ENCODE measurements around the gene LANCL3.
"Not testable (repeated sequence)": the region's sequence is repeated elsewhere in the genome, so short reads cannot be mapped to it uniquely, and the experiment has no call there.

The LANCL3 gene

DNA sequence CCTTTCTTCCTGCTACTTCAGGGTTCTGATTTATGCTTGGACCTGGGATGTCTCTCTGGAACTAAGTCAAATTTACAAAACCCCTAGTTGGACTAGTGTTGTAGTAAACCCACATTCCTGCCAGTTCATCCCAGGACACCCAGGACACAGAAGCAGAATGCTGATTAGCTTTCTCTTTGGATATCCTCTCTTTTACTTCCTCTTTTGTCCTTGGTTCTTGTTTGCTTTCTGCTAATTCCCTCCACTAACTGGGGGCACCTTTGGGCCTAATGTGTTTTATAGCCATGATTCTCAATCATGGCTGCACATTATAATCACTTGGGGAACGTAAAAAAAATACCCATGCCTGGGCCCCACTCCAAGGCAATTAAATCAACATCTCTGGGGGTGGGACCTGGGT lies 42.5 kb downstream of the LANCL3 start:
- DNase-seq (ENCODE audit: low read depth in 2 of 3, low spot score in 2 of 3): no peak

GRCh38 chrX:37627602-37628001 lies 56.1 kb downstream of the LANCL3 start:
- DNase-seq (ENCODE audit: low read depth in 2 of 3, low spot score in 2 of 3): no peak

- DNase-seq (ENCODE audit: low read depth in 2 of 3, low spot score in 2 of 3): no peak
These were observed 66.6 kb downstream of the LANCL3 start for GRCh38 chrX:37638047-37638446.

- no peak for DNase-seq (ENCODE audit: low read depth in 2 of 3, low spot score in 2 of 3)
These were observed 68.7 kb downstream of the LANCL3 start for GRCh38 chrX:37640142-37640541.

DNA sequence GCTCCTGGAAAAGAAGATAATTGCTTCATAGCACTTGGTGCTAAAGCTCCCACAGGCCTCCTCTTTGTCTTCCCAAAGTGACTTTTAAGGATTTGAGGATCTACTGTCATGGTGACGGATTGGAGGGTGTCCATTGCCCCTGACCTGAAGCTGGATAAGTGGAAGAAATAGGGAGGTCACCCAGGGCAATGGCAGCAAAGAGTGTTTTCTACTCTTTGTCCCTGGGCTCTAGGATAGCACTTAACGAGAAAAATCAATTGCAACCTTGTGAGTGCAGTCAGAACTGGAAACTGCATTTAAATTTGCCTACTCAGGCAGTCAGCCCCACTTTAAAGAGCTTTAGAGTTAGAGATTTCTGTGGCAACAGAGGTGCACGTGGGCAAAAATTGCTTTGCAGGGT lies 70.4 kb downstream of the LANCL3 start:
- no peak for DNase-seq (ENCODE audit: low read depth in 2 of 3, low spot score in 2 of 3)

GRCh38 chrX:37644381-37645305 lies 73.2 kb downstream of the LANCL3 start:
- no peak for DNase-seq (ENCODE audit: low read depth in 2 of 3, low spot score in 2 of 3)

GRCh38 chrX:37646254-37646653 lies 74.8 kb downstream of the LANCL3 start:
- DNase-seq (ENCODE audit: low read depth in 2 of 3, low spot score in 2 of 3): no peak

DNA sequence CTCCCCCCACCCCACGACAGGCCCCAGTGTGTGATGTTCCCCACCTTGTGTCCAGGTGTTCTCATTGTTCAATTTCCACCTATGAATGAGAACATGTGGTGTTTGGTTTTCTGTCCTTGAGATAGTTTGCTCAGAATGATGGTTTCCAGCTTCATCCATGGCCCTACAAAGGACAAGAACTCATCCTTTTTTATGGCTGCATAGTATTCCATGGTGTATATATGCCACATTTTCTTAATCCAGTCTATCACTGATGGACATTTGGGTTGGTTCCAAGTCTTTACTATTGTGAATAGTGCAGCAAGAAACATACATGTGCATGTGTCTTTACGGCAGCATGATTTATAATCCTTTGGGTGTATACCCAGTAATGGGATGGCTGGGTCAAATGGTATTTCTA lies 79.4 kb downstream of the LANCL3 start:
- DNase-seq (ENCODE audit: low read depth in 2 of 3, low spot score in 2 of 3): not testable (repeated sequence)

GRCh38 chrX:37651921-37652452 lies 80.5 kb downstream of the LANCL3 start:
- DNase-seq (ENCODE audit: low read depth in 2 of 3, low spot score in 2 of 3): no peak

DNA sequence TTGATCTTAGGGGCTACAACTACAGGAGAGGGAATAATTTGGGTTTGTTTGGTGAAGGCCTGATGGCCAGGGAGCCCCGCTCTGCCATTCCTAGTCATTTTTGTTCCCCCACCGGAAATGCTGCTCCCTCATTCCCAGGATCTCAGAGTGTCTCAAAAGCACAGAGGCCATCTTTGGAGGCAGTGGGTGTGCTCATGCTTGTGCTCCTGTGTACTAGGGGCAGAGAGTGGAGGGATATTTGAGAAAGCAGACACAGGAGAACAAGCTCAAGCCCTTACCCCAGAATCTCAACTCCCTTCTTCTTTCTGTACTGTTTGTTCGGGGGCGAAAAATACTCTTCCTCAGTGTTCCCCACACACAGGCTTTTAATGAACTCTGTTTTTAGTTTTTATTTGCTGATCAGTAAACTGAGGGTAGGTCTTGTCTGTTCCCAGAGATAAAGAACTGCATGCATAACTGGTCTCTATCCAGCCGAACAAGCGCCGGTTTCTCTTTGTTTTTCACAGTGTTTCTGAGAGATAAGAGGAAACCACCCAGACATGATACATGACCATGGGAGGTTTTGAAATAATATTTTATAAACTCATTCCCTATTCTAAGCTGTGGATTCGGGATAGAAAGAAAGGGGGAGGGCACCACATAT lies 81.2 kb downstream of the LANCL3 start:
- no peak for DNase-seq (ENCODE audit: low read depth in 2 of 3, low spot score in 2 of 3)

DNA sequence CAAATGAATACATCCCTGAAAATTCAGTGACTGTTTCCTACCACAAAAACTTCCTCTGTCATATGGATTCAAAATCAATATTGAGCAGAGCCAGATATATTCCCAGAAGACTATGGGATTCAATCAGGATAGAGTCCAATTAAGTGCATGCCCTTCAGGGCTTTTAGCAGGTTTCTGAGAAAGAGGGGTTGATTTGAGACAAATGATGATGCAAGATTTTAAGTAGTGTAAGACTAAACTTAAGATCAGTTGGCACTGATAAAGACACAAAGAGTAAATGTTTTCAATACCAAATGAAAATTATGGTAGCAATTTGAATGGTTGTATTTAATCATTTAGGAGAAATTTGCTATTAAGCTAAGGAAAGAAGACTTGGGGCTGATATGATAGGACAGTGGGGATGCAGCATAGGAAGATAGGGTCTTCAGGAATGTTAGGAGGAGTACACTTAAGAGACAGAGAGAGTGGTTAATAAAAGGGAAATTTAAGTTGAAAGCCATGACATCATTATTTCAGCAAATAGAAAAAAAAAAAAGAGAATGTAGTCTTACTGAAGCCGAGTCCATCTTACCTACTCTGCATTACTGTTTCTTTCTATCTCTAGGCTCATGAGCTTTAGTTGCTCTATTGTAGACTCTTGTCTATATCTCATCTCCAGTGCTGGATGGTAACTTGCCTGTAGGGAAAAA lies 82.1 kb downstream of the LANCL3 start:
- no peak for DNase-seq (ENCODE audit: low read depth in 2 of 3, low spot score in 2 of 3)

GRCh38 chrX:37658343-37659030 lies 87.0 kb downstream of the LANCL3 start:
- DNase-seq (ENCODE audit: low read depth in 2 of 3, low spot score in 2 of 3): no peak

DNA sequence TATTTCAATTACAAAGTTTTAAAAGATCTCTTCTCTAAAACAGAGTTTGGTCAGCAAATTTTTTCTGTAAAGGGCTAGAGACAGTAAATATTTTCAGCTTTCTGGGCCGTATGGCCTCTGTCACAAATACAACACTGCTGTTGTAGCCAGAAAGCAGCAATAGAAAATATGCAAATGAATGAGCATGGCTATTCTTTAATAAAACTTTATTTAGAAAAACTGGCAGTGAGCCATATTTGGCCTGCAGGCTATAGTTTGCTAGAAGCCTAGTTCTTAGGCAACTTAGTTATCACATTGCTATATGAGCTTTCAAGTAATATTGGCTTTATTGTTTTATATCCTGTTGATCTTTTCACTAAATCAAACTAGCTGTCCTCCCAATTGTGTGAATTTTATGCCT lies 87.6 kb downstream of the LANCL3 start:
- DNase-seq (ENCODE audit: low read depth in 2 of 3, low spot score in 2 of 3): no peak

GRCh38 chrX:37662181-37662580 lies 90.7 kb downstream of the LANCL3 start:
- DNase-seq (ENCODE audit: low read depth in 2 of 3, low spot score in 2 of 3): no peak

DNA sequence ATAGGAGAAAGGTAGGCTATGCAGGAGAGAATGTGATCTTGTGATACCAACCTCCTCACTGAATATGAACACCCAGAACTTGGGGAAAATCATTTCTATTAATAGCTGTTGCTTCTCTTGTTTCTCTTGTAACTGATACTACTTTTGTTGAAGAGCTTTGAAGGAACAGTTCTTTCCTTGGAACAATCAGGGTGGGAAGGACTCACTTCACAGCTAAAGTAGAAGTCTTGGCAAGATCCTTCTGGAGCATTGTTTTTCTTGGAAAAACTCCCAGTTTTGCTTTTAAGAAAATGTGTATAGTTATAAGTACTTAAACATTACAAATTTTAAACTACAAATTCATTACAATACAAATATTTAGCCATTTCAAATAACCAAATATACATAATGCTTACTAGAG lies 95.1 kb downstream of the LANCL3 start:
- DNase-seq (ENCODE audit: low read depth in 2 of 3, low spot score in 2 of 3): no peak

DNA sequence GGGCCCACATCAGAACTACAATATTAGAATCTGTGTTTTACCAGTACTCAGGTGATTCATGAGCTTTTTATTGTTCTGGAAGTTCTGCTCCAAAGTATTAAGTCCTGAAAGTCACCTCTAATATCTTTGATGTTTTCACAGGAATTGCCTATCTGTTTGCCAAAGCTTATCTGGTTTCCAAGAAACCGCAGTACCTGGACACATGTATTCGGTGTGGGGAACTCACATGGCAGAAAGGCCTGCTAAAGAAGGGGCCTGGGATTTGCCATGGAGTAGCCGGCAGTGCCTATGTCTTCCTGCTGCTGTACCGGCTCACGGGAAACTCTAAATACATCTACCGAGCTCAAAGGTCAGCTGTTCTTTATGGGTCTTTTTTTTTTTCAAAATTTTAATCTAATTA lies 95.7 kb downstream of the LANCL3 start:
- no peak for DNase-seq (ENCODE audit: low read depth in 2 of 3, low spot score in 2 of 3)

DNA sequence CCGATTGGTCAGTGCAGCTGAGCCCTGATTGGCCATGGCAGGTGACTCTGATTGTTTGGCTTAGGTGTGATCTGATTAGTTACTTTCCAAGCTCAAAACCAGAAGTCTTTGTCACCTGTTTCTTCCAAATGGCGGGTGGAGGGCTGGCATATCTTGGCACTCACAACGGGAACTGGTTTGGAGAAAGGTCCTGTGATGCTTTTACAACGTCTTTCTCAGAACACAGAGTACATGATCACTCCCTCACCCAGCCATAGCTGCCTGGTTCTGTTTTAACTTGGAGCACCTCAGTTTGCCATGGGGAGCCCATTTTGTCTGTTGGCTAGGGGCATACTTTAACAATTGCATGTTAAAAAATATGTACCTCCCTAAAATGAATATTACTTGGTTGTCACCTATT lies 101.1 kb downstream of the LANCL3 start:
- no peak for DNase-seq (ENCODE audit: low read depth in 2 of 3, low spot score in 2 of 3)

DNA sequence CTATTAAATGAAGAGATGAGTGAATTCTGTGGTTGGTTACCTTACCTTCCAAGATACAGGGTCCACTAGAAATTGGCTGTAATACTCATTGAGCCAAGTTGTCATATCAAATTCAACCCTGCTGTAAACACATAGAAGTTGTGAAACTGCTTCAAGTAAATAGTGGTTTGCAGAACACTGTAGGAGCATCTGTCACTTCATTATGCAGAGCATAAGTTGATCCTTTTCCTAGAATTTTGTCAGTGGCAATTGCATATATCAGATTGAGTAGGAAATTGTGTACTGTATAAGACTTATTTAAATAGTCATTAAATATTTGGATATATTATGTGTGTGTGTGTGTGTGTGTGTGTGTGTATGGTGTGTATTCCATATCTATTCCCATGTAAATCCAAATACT lies 105.3 kb downstream of the LANCL3 start:
- DNase-seq (ENCODE audit: low read depth in 2 of 3, low spot score in 2 of 3): no peak

DNA sequence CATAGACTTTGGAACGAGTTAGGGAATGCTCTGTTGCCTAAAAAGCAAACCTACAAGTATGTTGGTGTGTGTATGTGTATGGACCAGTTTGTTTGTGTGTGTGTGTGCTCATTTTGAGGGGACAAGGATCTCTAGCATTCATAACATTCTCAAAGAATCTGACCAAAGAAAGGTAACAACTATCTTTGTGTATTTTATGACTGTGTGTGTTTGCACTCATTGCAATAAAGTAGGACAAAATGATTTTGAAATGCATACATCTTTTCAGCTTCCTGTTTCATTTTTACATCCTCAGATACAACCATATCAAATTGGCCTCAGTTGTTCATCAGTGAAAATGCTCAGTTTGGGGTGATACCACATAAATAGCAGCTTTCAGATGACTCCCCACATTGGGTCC lies 105.8 kb downstream of the LANCL3 start:
- DNase-seq (ENCODE audit: low read depth in 2 of 3, low spot score in 2 of 3): no peak

DNA sequence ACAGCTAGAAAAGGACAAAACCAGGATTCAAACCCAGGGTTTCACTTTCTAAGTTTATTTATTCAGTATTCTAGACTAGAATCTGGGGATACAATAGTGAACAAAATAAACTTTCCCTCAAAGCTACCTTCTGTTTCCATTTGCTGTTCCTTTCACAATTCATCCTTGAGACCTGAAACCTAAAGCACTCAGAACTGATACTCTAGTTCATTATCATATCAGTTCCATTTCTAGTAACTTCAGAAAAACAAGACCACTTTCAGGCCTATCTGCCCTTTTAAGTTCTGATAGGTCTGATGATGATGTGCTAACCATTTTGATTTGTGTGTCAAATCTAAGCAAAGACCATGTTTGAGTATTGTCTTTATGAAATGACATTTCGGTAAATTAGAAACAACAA lies 106.3 kb downstream of the LANCL3 start:
- DNase-seq (ENCODE audit: low read depth in 2 of 3, low spot score in 2 of 3): no peak

- no peak for DNase-seq (ENCODE audit: low read depth in 2 of 3, low spot score in 2 of 3)
These were observed 107.1 kb downstream of the LANCL3 start for GRCh38 chrX:37678574-37678973.
